Measurements from ENCODE around the gene HS3ST2. TPM values are rescaled to one million over a fixed set of nuclear protein-coding genes. Genes with fewer than 3 reads are reported as not detected.

Gene HS3ST2
- total and polyA plus RNA-seq, 2 experiments from 2014 or later = 0.17 TPM; not detected in 1

GRCh38 chr16:22900863-22901262 lies 86.9 kb downstream of the HS3ST2 start:
- 91% methylated on average over 6 of the region's 6 CpGs for WGBS (ENCODE audit: low lambda C conversion rate, missing lambda C conversion rate)
- Histone ChIP-seq H3K4me3 (no peak overlapping the region), H4K20me1 (ENCODE audit: insufficient read depth, poor library complexity, severe bottlenecking) (no peaks in the 10 kb centered on the region), H3K79me2 (no peaks in the 10 kb centered on the region), H3K4me1 (ENCODE audit: insufficient read depth) (no peaks in the 10 kb centered on the region), H2AFZ (no peak overlapping the region), H3K27me3 (peaks cover 30% of the 10 kb centered on the region), H3K36me3 (replicated peaks; ENCODE audit: insufficient read depth, low read depth) (no peaks in the 10 kb centered on the region), H3K4me2 (no peak overlapping the region), H3K9me2 (replicated peaks; ENCODE audit: insufficient read depth) (no peaks in the 10 kb centered on the region), H3K9me3 (ENCODE audit: low read depth) (no peaks in the 10 kb centered on the region), H3K27ac (no peak overlapping the region)
- DNase-seq (ENCODE audit: low spot score) = no peak
- TF ChIP-seq EZH2phosphoT487 (IDR thresholded peaks at IDR 0.05; ENCODE audit: low read depth, severe bottlenecking, unreplicated experiment) (no peak), CTCF (IDR thresholded peaks at IDR 0.05; ENCODE audit: poor library complexity) (no peak), EZH2 (IDR thresholded peaks at IDR 0.05; ENCODE audit: borderline replicate concordance) (no peak)

- H3K79me2 ChIP-seq = no peaks in the 10 kb centered on the region
These were observed 87.6 kb downstream of the HS3ST2 start for GRCh38 chr16:22901563-22901962.

GRCh38 chr16:22903716-22904115 lies 89.8 kb downstream of the HS3ST2 start:
- Histone ChIP-seq H3K9me3 (ENCODE audit: low read depth) (no peaks in the 10 kb centered on the region), H4K20me1 (ENCODE audit: insufficient read depth, poor library complexity, severe bottlenecking) (no peaks in the 10 kb centered on the region), H3K9me2 (replicated peaks; ENCODE audit: insufficient read depth) (no peaks in the 10 kb centered on the region), H3K27ac (no peak overlapping the region), H3K4me1 (ENCODE audit: insufficient read depth) (no peaks in the 10 kb centered on the region), H3K36me3 (replicated peaks; ENCODE audit: insufficient read depth, low read depth) (no peaks in the 10 kb centered on the region), H3K79me2 (no peaks in the 10 kb centered on the region), H2AFZ (no peak overlapping the region), H3K4me3 (no peak overlapping the region), H3K27me3 (peaks cover 32% of the 10 kb centered on the region), H3K4me2 (no peak overlapping the region)
- no peak for DNase-seq (ENCODE audit: low spot score)
- TF ChIP-seq EZH2phosphoT487 (IDR thresholded peaks at IDR 0.05; ENCODE audit: low read depth, severe bottlenecking, unreplicated experiment) (no peak), EZH2 (IDR thresholded peaks at IDR 0.05; ENCODE audit: borderline replicate concordance) (no peak), CTCF (IDR thresholded peaks at IDR 0.05; ENCODE audit: poor library complexity) (no peak)
- WGBS (ENCODE audit: low lambda C conversion rate, missing lambda C conversion rate) = 44% methylated on average over 2 of the region's 2 CpGs

More at GRCh38 chr16:22901563-22901962, 87.6 kb downstream of the HS3ST2 start:
- H3K27ac ChIP-seq = no peak overlapping the region
- H3K9me3 ChIP-seq (ENCODE audit: low read depth) = no peaks in the 10 kb centered on the region
- no peak for DNase-seq (ENCODE audit: low spot score)
- H3K9me2 ChIP-seq (replicated peaks; ENCODE audit: insufficient read depth) = no peaks in the 10 kb centered on the region
- H2AFZ ChIP-seq = no peak overlapping the region
- 79% methylated on average over 5 of the region's 5 CpGs for WGBS (ENCODE audit: low lambda C conversion rate, missing lambda C conversion rate)
- no peak overlapping the region for H3K4me2 ChIP-seq
- H3K36me3 ChIP-seq (replicated peaks; ENCODE audit: insufficient read depth, low read depth) = no peaks in the 10 kb centered on the region
- no peaks in the 10 kb centered on the region for H4K20me1 ChIP-seq (ENCODE audit: insufficient read depth, poor library complexity, severe bottlenecking)
- peaks cover 30% of the 10 kb centered on the region for H3K27me3 ChIP-seq
- no peak overlapping the region for H3K4me3 ChIP-seq
- H3K4me1 ChIP-seq (ENCODE audit: insufficient read depth) = no peaks in the 10 kb centered on the region
- no peak for TF ChIP-seq EZH2phosphoT487 (IDR thresholded peaks at IDR 0.05; ENCODE audit: low read depth, severe bottlenecking, unreplicated experiment)
- no peak for TF ChIP-seq CTCF (IDR thresholded peaks at IDR 0.05; ENCODE audit: poor library complexity)
- TF ChIP-seq EZH2 (IDR thresholded peaks at IDR 0.05; ENCODE audit: borderline replicate concordance) = no peak

- Histone ChIP-seq H3K4me3 (no peak overlapping the region), H3K36me3 (replicated peaks; ENCODE audit: insufficient read depth, low read depth) (no peaks in the 10 kb centered on the region), H3K27ac (no peak overlapping the region), H3K4me1 (ENCODE audit: insufficient read depth) (no peaks in the 10 kb centered on the region), H3K9me3 (ENCODE audit: low read depth) (no peaks in the 10 kb centered on the region), H4K20me1 (ENCODE audit: insufficient read depth, poor library complexity, severe bottlenecking) (no peaks in the 10 kb centered on the region), H3K27me3 (peaks cover under 1% of the 10 kb centered on the region), H3K4me2 (no peak overlapping the region), H2AFZ (no peak overlapping the region), H3K9me2 (replicated peaks; ENCODE audit: insufficient read depth) (no peaks in the 10 kb centered on the region), H3K79me2 (no peaks in the 10 kb centered on the region)
- WGBS (ENCODE audit: low lambda C conversion rate, missing lambda C conversion rate) = 70% methylated on average over 7 of the region's 7 CpGs
- TF ChIP-seq EZH2phosphoT487 (IDR thresholded peaks at IDR 0.05; ENCODE audit: low read depth, severe bottlenecking, unreplicated experiment) (no peak), CTCF (IDR thresholded peaks at IDR 0.05; ENCODE audit: poor library complexity) (no peak), EZH2 (IDR thresholded peaks at IDR 0.05; ENCODE audit: borderline replicate concordance) (no peak)
- no peak for DNase-seq (ENCODE audit: low spot score)
These were observed 98.7 kb downstream of the HS3ST2 start for GRCh38 chr16:22912654-22913053.

Measured in hepatocyte (in vitro differentiated cells).